HG03139 (cell line): ENCODE results near the gene PTPN12.

Source experiments
- ATAC-seq: cut with Tn5 transposase; IDR thresholded peaks from one replicate; pipeline ENCODE4 v1.9.1; 2021; ENCODE audit not compliant: unreplicated experiment

Gene PTPN12

GRCh38 chr7:77657427-77658224 is 120.5 kb downstream of the PTPN12 start:
- ATAC-seq = no peak

GRCh38 chr7:77658928-77659327 is 121.8 kb downstream of the PTPN12 start:
- no peak for ATAC-seq

- ATAC-seq = no peak
Measured at GRCh38 chr7:77661816-77662215, 124.7 kb downstream of the PTPN12 start.

- no peak for ATAC-seq
Measured at GRCh38 chr7:77662869-77663268, 125.8 kb downstream of the PTPN12 start.

GRCh38 chr7:77664715-77665114 is 127.6 kb downstream of the PTPN12 start:
- no peak for ATAC-seq

GRCh38 chr7:77665161-77665560 is 128.1 kb downstream of the PTPN12 start:
- no peak for ATAC-seq

- ATAC-seq = no peak
Measured at GRCh38 chr7:77667459-77668086, 130.5 kb downstream of the PTPN12 start.

- no peak for ATAC-seq
Measured at GRCh38 chr7:77674878-77675277, 137.8 kb downstream of the PTPN12 start.

- ATAC-seq = no peak
Measured at GRCh38 chr7:77679608-77680007, 142.5 kb downstream of the PTPN12 start.

- ATAC-seq = no peak
Measured at GRCh38 chr7:77680266-77680665, 143.2 kb downstream of the PTPN12 start.

GRCh38 chr7:77684030-77684429 is 146.9 kb downstream of the PTPN12 start:
- no peak for ATAC-seq

- ATAC-seq = no peak
Measured at GRCh38 chr7:77685233-77685632, 148.1 kb downstream of the PTPN12 start.

- no peak for ATAC-seq
Measured at GRCh38 chr7:77687100-77687746, 150.1 kb downstream of the PTPN12 start.

GRCh38 chr7:77687747-77688144 is 150.7 kb downstream of the PTPN12 start:
- no peak for ATAC-seq
